ENCODE results near the gene CFDP1.

CFDP1 gene

GRCh38 chr16:75264999-75265910 lies 168.0 kb downstream of the CFDP1 start:
- no peak for DNase-seq (ENCODE audit: low read depth)

- no peak for DNase-seq (ENCODE audit: low read depth)
These were observed 168.8 kb downstream of the CFDP1 start for GRCh38 chr16:75264457-75264998.

GRCh38 chr16:75263963-75264445 lies 169.3 kb downstream of the CFDP1 start:
- no peak for DNase-seq (ENCODE audit: low read depth)

DNA sequence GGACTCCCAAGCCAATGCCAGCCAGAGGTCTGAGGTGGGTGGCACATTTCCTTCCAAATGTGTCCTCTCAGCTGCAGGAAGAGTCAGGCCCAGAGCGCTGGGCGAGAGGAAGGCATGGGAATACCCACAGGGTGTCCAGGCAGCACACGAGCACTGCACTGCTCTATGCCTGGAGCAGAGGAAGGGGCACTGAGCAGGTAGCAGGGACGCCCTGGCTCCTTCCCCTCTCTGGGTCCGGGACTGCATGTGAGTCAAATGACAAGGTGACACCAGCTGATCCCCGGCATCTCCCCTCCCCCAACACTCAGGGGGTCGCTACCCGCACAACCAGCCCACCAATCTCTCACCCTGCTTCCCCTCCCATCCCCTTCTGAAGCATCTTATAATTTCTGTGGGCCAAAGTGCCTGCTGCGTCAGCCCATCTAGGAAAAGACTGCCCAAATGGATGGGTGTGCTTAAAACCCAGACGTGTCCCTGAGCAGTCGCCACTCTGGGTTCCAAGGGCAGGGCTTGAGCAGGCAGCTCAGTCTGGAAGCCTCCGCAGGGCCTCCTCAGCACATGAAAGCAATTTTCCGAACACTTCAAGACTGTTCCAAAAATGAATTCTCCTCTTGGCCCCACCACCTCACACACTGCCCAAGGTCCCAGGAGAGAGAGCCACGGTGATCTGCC lies 169.9 kb downstream of the CFDP1 start:
- no peak for DNase-seq (ENCODE audit: low read depth)

- no peak for DNase-seq (ENCODE audit: low read depth)
These were observed 170.5 kb downstream of the CFDP1 start for GRCh38 chr16:75262800-75263127.

DNA sequence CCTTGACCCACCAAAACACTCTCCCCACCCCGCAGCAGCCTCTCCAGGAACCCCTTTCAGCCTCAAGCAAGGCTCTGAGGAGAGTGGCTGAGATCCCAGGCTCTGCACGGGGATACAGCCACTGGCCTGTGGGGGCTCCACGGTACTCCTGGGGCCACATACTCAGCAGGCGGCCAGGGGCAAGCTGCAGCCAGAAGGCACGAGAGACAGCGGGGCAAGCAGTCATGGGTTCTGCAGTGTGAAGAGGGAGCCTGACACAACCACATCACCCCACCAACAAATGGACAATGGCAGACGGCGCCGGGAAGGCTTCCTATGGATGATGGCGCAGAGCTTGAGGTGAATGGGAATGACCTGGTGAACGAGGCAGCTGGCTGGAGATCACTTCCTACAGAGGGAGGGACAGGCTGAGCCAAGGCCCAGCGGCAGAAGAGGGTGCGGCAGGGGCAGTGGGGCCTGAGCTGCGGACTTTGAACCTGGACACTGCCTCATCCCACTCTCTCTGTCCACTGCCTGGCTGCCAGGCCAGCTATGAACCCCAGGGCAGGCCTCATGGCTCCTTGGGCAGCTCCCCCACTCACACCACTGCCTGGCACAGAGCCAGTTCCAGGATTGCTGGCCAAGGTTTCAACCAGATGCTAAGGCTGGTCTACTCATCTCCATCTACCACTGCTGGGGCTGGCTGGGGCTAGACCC lies 171.1 kb downstream of the CFDP1 start:
- no peak for DNase-seq (ENCODE audit: low read depth)

- DNase-seq (ENCODE audit: low read depth), result no peak
These were observed 171.7 kb downstream of the CFDP1 start for GRCh38 chr16:75261590-75262078.

DNA sequence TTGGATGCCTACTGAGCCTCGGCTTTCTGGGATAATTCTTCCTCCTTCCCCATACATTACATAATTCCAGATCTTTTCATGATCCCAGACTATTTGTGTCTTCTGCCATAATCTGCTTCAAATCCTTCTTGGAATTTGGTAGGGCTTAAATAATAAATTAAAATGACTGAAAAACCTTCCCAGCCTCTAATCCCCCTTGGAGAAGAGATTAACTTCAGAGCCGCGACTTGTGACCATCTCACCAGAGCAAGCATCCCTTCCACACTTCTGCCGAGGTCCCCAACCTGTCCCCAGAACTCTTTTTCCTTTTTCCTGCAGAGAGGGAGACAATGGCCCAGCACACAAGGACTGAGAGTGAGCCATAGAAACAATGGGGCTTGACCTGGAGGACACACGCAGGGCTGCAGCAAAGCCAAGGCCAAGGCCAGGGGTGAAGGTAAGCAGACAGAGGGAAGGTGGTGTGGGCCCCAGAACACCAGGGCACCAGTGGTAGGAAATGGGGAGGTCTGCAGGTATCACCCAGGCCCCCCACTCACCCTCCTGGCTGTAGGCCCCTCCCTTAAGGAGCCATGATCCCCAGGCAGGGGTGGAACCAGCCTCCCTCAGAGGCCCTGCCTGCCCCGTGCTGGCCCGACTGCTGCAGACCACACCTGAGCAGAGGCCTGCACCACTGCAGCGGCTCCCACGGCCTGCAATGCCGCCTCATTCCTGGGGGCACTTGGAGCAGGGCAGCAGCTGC lies 172.3 kb downstream of the CFDP1 start:
- DNase-seq (ENCODE audit: low read depth), result no peak

DNA sequence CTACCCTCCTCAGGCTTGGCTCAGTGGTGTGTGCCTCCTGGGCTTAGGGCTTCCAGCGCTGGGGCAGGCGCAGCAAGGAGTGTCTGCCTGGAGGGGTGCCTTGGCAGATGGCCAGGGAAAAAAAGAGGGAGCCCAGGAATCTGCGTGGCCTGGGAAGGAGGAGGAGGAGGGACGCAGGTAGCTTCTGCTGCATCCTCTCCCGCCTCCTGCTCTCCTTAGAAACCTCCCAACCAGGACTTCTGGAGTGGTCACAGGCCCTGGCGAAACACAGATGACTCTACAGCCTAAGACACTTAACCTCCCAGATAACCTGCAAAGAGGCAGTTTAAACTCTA lies 174.5 kb downstream of the CFDP1 start:
- no peak for DNase-seq (ENCODE audit: low read depth)

DNA sequence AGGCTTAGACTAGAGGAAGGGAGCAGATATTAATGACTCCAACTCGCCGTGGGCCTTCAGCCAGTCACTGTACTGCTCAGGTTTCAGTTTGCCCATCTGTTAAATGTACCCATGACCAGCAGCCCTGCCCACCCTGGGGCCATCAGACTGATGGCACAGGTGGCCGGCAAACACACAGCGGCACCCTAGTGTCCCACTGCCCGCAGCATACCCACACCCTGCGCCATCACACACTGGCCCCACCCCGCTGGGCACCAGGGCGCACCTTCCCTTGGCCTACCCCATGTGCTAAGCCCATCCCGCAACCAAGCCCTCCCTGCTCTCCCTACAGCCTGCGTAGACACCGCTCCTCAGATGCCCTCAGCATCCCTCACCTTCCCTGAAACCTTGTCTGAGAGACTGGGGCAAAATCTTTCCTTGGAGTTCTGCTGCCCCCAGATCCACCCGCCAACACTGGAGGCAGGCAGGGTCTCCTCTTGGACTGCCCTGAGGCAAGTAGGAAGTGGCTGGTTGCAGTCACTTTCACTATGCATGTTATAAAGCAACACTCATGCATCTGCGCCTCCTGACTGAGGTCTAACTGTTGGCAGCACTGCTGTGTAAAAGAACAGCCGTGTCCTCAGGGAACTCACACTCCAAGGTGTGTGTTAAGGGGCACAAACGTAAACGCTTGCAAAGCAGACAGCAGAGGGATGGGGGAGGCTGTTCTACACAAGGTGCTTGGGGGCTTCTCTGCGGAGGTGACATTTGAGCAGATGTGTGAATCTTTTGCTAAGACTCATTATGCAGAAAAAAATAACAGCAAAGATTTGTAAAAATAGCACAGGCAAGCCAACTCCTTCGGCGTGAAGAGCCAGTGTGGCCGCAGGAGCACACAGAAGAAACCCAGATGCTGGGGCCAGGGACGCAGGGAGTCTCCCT lies 175.2 kb downstream of the CFDP1 start:
- no peak for DNase-seq (ENCODE audit: low read depth)

- no peak for DNase-seq (ENCODE audit: low read depth)
These were observed 176.5 kb downstream of the CFDP1 start for GRCh38 chr16:75256696-75257343.

DNA sequence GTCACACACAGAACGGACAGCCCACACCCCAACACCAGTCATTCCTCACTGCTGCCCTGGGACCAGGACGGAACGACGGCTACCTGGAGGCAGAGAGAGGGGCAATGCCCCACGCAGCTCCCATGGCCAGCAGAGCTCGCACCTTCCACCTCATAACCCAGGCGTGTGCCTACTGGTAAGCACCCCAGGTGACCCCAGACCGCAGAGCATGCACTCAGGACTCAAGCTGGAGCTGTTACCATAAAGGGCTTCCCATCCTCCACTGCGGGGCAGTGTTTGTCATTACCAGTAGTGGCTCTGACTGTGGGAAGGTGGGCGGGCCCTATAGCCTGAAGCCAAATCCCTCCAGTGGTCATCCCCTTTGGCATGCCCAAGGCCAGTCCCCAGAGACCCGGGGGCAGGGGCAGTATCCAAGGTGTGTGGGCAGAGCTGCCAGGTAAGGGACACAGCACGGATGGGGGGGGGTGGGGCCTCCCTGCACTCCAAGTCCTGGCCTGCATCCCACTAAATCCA lies 177.2 kb downstream of the CFDP1 start:
- no peak for DNase-seq (ENCODE audit: low read depth)

DNA sequence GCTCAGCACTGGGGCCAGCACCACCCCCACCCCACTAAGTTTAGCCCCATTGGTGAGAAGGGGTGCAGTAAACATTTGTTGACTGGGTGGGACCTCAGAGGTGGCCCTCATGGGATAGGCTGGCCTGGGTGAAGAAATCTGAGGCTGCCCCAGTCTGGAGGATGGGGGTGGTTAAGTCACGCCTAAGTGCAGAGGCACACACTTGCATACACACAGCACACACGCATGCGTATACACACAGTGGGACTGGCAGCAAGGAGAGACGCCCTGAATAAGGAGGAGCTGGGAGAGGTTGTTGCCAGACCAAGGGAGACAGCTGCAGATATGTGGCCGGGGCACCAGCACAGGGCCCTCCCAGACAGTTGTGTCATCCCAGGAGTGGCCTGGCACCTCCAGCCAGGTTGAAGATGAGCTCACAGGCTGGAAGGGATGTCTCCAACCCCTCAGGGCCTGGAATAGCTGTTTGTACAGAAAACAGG lies 178.9 kb downstream of the CFDP1 start:
- DNase-seq (ENCODE audit: low read depth), result no peak

GRCh38 chr16:75252946-75253911 lies 180.1 kb downstream of the CFDP1 start:
- no peak for DNase-seq (ENCODE audit: low read depth)

DNA sequence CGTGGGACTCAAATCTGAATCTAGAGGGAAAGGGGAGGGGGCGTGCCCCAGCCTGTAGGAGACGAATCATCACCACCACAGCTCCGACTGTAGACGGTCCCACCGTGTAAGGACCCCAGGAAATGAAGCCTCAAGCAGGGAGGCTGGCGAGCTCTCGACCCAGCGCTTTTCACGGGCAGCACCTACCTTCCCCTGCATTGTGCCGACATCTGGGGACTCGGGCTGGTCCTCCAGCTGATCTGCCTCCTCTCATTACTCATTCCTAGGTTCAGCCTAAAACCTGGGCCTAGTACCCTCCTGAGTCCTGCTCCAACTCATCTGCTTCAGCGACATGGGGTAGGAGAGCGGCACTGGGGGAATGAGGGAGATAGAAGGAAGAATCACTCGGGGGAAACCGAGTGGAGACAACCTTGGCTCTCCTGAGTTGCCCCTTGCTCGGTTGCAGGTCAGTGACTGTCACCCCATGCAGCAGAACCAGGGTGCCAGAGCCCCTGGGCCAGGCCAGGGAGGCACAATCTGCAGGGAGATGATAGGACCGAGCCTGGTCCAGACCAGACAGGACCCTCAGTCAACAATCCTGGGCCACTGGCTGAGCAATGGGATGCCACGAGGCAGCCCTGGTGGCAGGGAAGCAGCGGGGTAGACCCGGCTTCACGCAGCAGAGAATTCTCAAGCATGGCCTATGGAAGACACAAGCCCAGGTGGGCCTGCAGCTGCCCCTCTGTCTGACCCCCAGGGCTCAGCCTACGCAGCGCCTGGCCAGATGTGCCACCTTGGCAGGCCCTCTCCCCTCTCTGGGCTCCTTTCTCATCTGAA lies 181.0 kb downstream of the CFDP1 start:
- no peak for DNase-seq (ENCODE audit: low read depth)

- no peak for DNase-seq (ENCODE audit: low read depth)
These were observed 181.8 kb downstream of the CFDP1 start, which contains the start of gene BCAR1 for GRCh38 chr16:75251280-75252048. BCAR1 (minus strand) TSS chr16:75251624; CDS start chr16:75251482, 142 bp downstream.

DNA sequence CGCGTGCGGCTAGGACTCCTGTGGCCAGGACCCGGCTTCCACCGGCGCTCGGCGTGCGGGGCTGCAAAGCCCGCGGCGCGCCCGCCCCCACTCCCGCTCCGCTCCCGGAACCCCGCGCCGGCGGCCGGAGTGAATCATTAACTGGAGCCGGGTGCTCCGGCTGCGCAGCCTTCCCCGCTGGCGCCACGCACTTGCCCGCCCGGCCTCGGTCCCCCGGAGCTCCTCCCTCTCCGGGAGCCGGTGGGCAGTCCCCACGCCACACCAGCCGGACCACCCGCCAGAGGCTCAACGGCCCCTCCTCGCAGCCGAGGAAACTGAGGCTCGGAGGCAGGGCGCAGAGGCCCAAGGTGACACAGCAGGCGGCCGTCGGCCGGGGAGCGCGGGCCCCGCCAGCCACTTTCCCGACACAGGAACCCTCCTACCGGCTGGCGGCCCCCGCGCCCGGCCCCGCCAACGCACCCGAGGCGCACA lies 182.5 kb downstream of the CFDP1 start:
- no peak for DNase-seq (ENCODE audit: low read depth)
